Breast epithelium (tissue), 3 donors: Measurements from ENCODE around the gene SAP30.

ENCODE experiments used
- POLR2AphosphoS5 ChIP-seq, 3 donors: sonication (generic); formaldehyde crosslinking; IDR thresholded peaks; one replicate each; pipeline ENCODE4 v1.6.1; 2017; ENCODE audit warnings: antibody characterized with exemption in 3 of 3
- TF ChIP-seq, protein P1 (sequence below), 3 donors: fragments of 450-650 bp; IDR thresholded peaks; one replicate each; pipeline ENCODE4 v1.5.1; 2016 to 2017; ENCODE audit warnings: antibody characterized with exemption in 3 of 3, mild to moderate bottlenecking in 3 of 3, moderate library complexity in 3 of 3

GRCh38 chr4:173343832-173344397 is 26.8 kb upstream of the SAP30 start:
- TF ChIP-seq, protein P1, sequence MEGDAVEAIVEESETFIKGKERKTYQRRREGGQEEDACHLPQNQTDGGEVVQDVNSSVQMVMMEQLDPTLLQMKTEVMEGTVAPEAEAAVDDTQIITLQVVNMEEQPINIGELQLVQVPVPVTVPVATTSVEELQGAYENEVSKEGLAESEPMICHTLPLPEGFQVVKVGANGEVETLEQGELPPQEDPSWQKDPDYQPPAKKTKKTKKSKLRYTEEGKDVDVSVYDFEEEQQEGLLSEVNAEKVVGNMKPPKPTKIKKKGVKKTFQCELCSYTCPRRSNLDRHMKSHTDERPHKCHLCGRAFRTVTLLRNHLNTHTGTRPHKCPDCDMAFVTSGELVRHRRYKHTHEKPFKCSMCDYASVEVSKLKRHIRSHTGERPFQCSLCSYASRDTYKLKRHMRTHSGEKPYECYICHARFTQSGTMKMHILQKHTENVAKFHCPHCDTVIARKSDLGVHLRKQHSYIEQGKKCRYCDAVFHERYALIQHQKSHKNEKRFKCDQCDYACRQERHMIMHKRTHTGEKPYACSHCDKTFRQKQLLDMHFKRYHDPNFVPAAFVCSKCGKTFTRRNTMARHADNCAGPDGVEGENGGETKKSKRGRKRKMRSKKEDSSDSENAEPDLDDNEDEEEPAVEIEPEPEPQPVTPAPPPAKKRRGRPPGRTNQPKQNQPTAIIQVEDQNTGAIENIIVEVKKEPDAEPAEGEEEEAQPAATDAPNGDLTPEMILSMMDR (IDR thresholded peaks at IDR 0.05), result no peak
- TF ChIP-seq POLR2AphosphoS5 (IDR thresholded peaks at IDR 0.05), result no peak
